Measurements from ENCODE around the gene SH3GLB1. TPM values are rescaled to one million over a fixed set of nuclear protein-coding genes. Genes with fewer than 3 reads are reported as not detected.
"Not testable (repeated sequence)": the region's sequence is repeated elsewhere in the genome, so short reads cannot be mapped to it uniquely, and the experiment has no call there.

The SH3GLB1 gene
- 28.9 TPM for total RNA-seq

GRCh38 chr1:86704458-86704971, at the start of gene SH3GLB1:
SH3GLB1 (plus strand) TSS chr1:86704576; CDS start chr1:86704900, 324 bp downstream.
- TF ChIP-seq, protein P1, sequence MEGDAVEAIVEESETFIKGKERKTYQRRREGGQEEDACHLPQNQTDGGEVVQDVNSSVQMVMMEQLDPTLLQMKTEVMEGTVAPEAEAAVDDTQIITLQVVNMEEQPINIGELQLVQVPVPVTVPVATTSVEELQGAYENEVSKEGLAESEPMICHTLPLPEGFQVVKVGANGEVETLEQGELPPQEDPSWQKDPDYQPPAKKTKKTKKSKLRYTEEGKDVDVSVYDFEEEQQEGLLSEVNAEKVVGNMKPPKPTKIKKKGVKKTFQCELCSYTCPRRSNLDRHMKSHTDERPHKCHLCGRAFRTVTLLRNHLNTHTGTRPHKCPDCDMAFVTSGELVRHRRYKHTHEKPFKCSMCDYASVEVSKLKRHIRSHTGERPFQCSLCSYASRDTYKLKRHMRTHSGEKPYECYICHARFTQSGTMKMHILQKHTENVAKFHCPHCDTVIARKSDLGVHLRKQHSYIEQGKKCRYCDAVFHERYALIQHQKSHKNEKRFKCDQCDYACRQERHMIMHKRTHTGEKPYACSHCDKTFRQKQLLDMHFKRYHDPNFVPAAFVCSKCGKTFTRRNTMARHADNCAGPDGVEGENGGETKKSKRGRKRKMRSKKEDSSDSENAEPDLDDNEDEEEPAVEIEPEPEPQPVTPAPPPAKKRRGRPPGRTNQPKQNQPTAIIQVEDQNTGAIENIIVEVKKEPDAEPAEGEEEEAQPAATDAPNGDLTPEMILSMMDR (IDR thresholded peaks at IDR 0.05): peak; percentile 86 to 96 (median 90)
- intact Hi-C loops (cut with DNase I): loop anchor here (1.0 to 10.0 kb wide), 7 partner anchors 38 to 1980 kb away; partner anchors contain the start of genes HS2ST1, ODF2L, PKN2 and SELENOF
- Histone ChIP-seq H3K27me3 (no peaks in the 10 kb centered on the region), H3K27ac (peak within 1 kb of the TSS; percentile 93 to 97), H3K9me3 (no peaks in the 10 kb centered on the region), H3K36me3 (no peaks in the 10 kb centered on the region), H3K4me1 (peaks cover 4 to 29% of the 10 kb centered on the region in 2 donors), H3K4me3 (peak within 1 kb of the TSS; percentile 79 to 90)
- DNase-seq (ENCODE audit: low spot score in 2 of 2): peak; percentile 28 to 92

GRCh38 chr1:86658381-86658780, 46.0 kb upstream of the SH3GLB1 start:
- not testable (repeated sequence) for H3K9me3 ChIP-seq, H3K27ac ChIP-seq, H3K4me1 ChIP-seq

DNA sequence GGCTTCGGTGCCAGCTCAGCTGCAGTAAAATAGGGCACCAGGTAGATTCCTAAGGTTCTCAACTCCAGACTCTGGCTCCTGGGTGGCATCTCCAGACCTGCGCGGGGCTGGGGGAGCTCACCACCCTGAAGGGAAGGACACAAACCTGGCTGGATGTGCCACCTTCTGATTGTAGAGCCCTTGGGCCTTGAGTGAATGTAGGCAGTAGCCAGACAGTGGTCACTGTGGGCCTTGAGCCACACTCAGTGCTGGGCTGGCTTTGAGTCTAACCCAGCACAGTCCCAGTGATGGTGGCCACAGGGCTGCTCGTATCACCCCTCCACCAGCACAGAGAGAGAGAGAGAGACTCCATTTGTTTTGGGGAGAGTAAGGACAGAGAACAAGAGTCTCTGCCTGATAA, 38.0 kb upstream of the SH3GLB1 start:
- no peaks in the 10 kb centered on the region for H3K4me1 ChIP-seq
- intact Hi-C loops (cut with DNase I): no loop called here
- H3K36me3 ChIP-seq: no peaks in the 10 kb centered on the region
- H3K27ac ChIP-seq: no peak overlapping the region
- H3K4me3 ChIP-seq: no peak overlapping the region
- DNase-seq (ENCODE audit: low spot score in 2 of 2): no peak
- TF ChIP-seq, protein P1 (IDR thresholded peaks at IDR 0.05): no peak
- H3K27me3 ChIP-seq: no peaks in the 10 kb centered on the region
- no peaks in the 10 kb centered on the region for H3K9me3 ChIP-seq

More at GRCh38 chr1:86658381-86658780, 46.0 kb upstream of the SH3GLB1 start:
- intact Hi-C loops (cut with DNase I); H3K4me3 ChIP-seq; DNase-seq (ENCODE audit: low spot score in 2 of 2); H3K36me3 ChIP-seq; H3K27me3 ChIP-seq: not testable (repeated sequence)

GRCh38 chr1:86687595-86687994, 16.8 kb upstream of the SH3GLB1 start:
- no peak overlapping the region for H3K4me3 ChIP-seq
- H3K36me3 ChIP-seq: no peaks in the 10 kb centered on the region
- no peaks in the 10 kb centered on the region for H3K9me3 ChIP-seq
- TF ChIP-seq, protein P1 (IDR thresholded peaks at IDR 0.05): peak in 1 of 3 experiments; percentile 14
- no peak for DNase-seq (ENCODE audit: low spot score in 2 of 2)
- no peaks in the 10 kb centered on the region for H3K27me3 ChIP-seq
- intact Hi-C loops (cut with DNase I): no loop called here
- H3K4me1 ChIP-seq: no peaks in the 10 kb centered on the region
- no peak overlapping the region for H3K27ac ChIP-seq

DNA sequence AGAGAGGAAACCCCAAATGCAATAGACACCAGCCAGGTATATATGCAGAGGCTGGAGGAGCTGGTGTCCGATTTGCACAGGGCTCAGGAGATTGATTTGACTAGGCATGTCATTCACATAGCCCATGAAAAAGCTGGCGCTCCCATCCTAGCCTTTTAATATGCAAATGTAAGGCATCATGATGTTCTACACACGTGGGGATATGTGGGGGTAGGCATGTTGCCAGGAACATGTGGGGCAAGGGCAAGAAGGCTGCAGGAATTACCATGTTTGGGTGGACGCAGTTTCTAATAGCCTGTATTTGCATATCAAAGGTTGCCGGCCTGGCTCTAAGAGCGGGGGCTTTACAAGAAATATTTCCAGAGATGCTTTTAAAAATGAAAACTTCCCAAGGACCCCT, 11.7 kb upstream of the SH3GLB1 start:
- H3K4me3 ChIP-seq: no peak overlapping the region
- H3K4me1 ChIP-seq: no peaks in the 10 kb centered on the region
- H3K36me3 ChIP-seq: no peaks in the 10 kb centered on the region
- no peak for DNase-seq (ENCODE audit: low spot score in 2 of 2)
- H3K27me3 ChIP-seq: no peaks in the 10 kb centered on the region
- intact Hi-C loops (cut with DNase I): no loop called here
- TF ChIP-seq, protein P1 (IDR thresholded peaks at IDR 0.05): no peak
- H3K27ac ChIP-seq: no peak overlapping the region
- no peaks in the 10 kb centered on the region for H3K9me3 ChIP-seq

- no peaks in the 10 kb centered on the region for H3K36me3 ChIP-seq
- TF ChIP-seq, protein P1 (IDR thresholded peaks at IDR 0.05): no peak
- H3K27ac ChIP-seq: no peak overlapping the region
- no peak overlapping the region for H3K4me3 ChIP-seq
- DNase-seq (ENCODE audit: low spot score in 2 of 2): no peak
- no peaks in the 10 kb centered on the region for H3K9me3 ChIP-seq
- H3K4me1 ChIP-seq: no peaks in the 10 kb centered on the region
- H3K27me3 ChIP-seq: no peaks in the 10 kb centered on the region
- intact Hi-C loops (cut with DNase I): no loop called here
These were observed 9.0 kb upstream of the SH3GLB1 start for GRCh38 chr1:86695400-86695799.

Measured in ascending aorta (tissue), 2 donors.